ENCODE results near the gene TRIP10. TPM values are rescaled to one million over a fixed set of nuclear protein-coding genes. Genes with fewer than 3 reads are reported as not detected.
A peak's percentile ranks its signal among the peaks of the same experiment; 100 is the strongest.
"Not testable (repeated sequence)": the region's sequence is repeated elsewhere in the genome, so short reads cannot be mapped to it uniquely, and the experiment has no call there.

TRIP10 gene
- total RNA-seq, 1 donor from 2014 or later = 25.0 TPM

GRCh38 chr19:6767357-6768235 is 28.1 kb downstream of the TRIP10 start, which contains the start of gene SH2D3A:
Gene SH2D3A (minus strand): TSS chr19:6767435. CDS start chr19:6763748, 3,687 bp downstream.
- DNase-seq (ENCODE audit: low read depth in 2 of 2) = peak; percentile 73 to 78

- no peak for DNase-seq (ENCODE audit: low read depth in 2 of 2)
These were observed 28.8 kb downstream of the TRIP10 start for GRCh38 chr19:6768236-6768785.

- peak in 1 of 2 donors; percentile 29 for DNase-seq (ENCODE audit: low read depth in 2 of 2)
These were observed 29.6 kb downstream of the TRIP10 start for GRCh38 chr19:6769006-6769619.

GRCh38 chr19:6771648-6772027 is 32.2 kb downstream of the TRIP10 start:
- DNase-seq (ENCODE audit: low read depth in 2 of 2) = not testable (repeated sequence)

GRCh38 chr19:6772028-6772865 is 32.8 kb downstream of the TRIP10 start, which contains the start of gene VAV1:
Gene VAV1 (plus strand): TSS chr19:6772708. CDS start chr19:6772808, 100 bp downstream.
- no peak for DNase-seq (ENCODE audit: low read depth in 2 of 2)

GRCh38 chr19:6772866-6773322 is 33.4 kb downstream of the TRIP10 start:
- DNase-seq (ENCODE audit: low read depth in 2 of 2) = no peak

GRCh38 chr19:6773323-6773931 is 33.9 kb downstream of the TRIP10 start:
- no peak for DNase-seq (ENCODE audit: low read depth in 2 of 2)

GRCh38 chr19:6774821-6775707 is 35.6 kb downstream of the TRIP10 start:
- DNase-seq (ENCODE audit: low read depth in 2 of 2) = no peak

GRCh38 chr19:6776045-6776444 is 36.6 kb downstream of the TRIP10 start:
- not testable (repeated sequence) for DNase-seq (ENCODE audit: low read depth in 2 of 2)

GRCh38 chr19:6776999-6777398 is 37.5 kb downstream of the TRIP10 start:
- DNase-seq (ENCODE audit: low read depth in 2 of 2) = no peak

- DNase-seq (ENCODE audit: low read depth in 2 of 2) = no peak
These were observed 38.0 kb downstream of the TRIP10 start for GRCh38 chr19:6777434-6777833.

- no peak for DNase-seq (ENCODE audit: low read depth in 2 of 2)
These were observed 38.9 kb downstream of the TRIP10 start for GRCh38 chr19:6778386-6778785.

GRCh38 chr19:6779206-6779605 is 39.7 kb downstream of the TRIP10 start:
- no peak for DNase-seq (ENCODE audit: low read depth in 2 of 2)

GRCh38 chr19:6787393-6787792 is 47.9 kb downstream of the TRIP10 start:
- DNase-seq (ENCODE audit: low read depth in 2 of 2) = no peak

GRCh38 chr19:6788896-6789295 is 49.4 kb downstream of the TRIP10 start:
- no peak for DNase-seq (ENCODE audit: low read depth in 2 of 2)

GRCh38 chr19:6790194-6791128 is 51.0 kb downstream of the TRIP10 start:
- no peak for DNase-seq (ENCODE audit: low read depth in 2 of 2)

- DNase-seq (ENCODE audit: low read depth in 2 of 2) = no peak
These were observed 51.8 kb downstream of the TRIP10 start for GRCh38 chr19:6791237-6791636.

GRCh38 chr19:6793411-6793810 is 53.9 kb downstream of the TRIP10 start:
- no peak for DNase-seq (ENCODE audit: low read depth in 2 of 2)

GRCh38 chr19:6793973-6794372 is 54.5 kb downstream of the TRIP10 start:
- DNase-seq (ENCODE audit: low read depth in 2 of 2) = no peak
